B cell (primary cell): Measurements from ENCODE around the gene CLDN7. TPM values are rescaled to one million over a fixed set of nuclear protein-coding genes. Genes with fewer than 3 reads are reported as not detected.

Source experiments
- ATAC-seq: fragments of 200-7000 bp; cut with Tn5 transposase; one replicate; pipeline ENCODE4 v1.10.0; 2021; ENCODE audit warnings: low read depth, mild to moderate bottlenecking, moderate number of reproducible peaks, moderate library complexity
- CTCF ChIA-PET: fragments of 350-600 bp; sonication (Branson Sonifier 250); formaldehyde crosslinking; loops from one replicate; lab custom pipeline; 2021; ENCODE audit warnings: antibody characterized with exemption, inconsistent platforms; lab: Charles Lee
- POLR2A ChIA-PET: fragments of 350-600 bp; sonication (Branson Sonifier 250); formaldehyde crosslinking; loops from one replicate; lab custom pipeline; 2021; ENCODE audit warnings: antibody characterized with exemption; lab: Charles Lee
- DNase-seq: peaks from one replicate; pipeline ENCODE4 v3.0.0; 2013
- H2AFZ ChIP-seq: 2 replicates; pipeline ENCODE4 v1.6.1; 2012; ENCODE audit warnings: mild to moderate bottlenecking, low read depth, low read length; ENCODE audit not compliant: insufficient read depth, poor library complexity, severe bottlenecking
- H3K27ac ChIP-seq, 2 donors: 1 replicate in 1 of 2; 2 replicates in 1 of 2; pipeline ENCODE4 v1.5.1; 2012 to 2013; ENCODE audit warnings: low read length in 2 of 2, mild to moderate bottlenecking in 2 of 2, moderate library complexity in 1 of 2
- H3K27me3 ChIP-seq, 4 experiments: fragments of 200-600 bp in 1 of 4; sonication (generic) in 1 of 4; replicated peaks in 1 of 4; 1 replicate in 2 of 4; 2 replicates in 2 of 4; pipeline versions ENCODE4 v1.6.1 to v1.7.0; 2013 to 2016; ENCODE audit warnings: low read length in 3 of 4, mild to moderate bottlenecking in 2 of 4, mixed read lengths in 1 of 4, moderate library complexity in 1 of 4; ENCODE audit not compliant: insufficient read depth in 4 of 4, control insufficient read depth in 3 of 4; ENCODE audit errors: control extremely low read depth in 1 of 4
- H3K36me3 ChIP-seq, 2 experiments: replicated peaks in 1 of 2; 1 replicate in 1 of 2; 2 replicates in 1 of 2; pipeline versions ENCODE4 v1.6.1 to v1.7.1; 2013; ENCODE audit warnings: low read length in 1 of 2; ENCODE audit not compliant: insufficient read depth in 2 of 2, control insufficient read depth in 1 of 2; ENCODE audit errors: control extremely low read depth in 1 of 2, extremely low read depth in 1 of 2
- H3K4me1 ChIP-seq, 2 donors: fragments of 200-600 bp in 1 of 2; sonication (generic) in 1 of 2; 1 replicate in 1 of 2; 2 replicates in 1 of 2; pipeline versions ENCODE4 v1.5.1 to v1.6.1; 2013 to 2017; ENCODE audit warnings: low read length in 2 of 2; ENCODE audit not compliant: control insufficient read depth in 2 of 2, insufficient read depth in 2 of 2
- H3K4me2 ChIP-seq: replicated peaks from 2 replicates; pipeline ENCODE3; 2012; ENCODE audit warnings: mild to moderate bottlenecking, low read depth, low read length; ENCODE audit not compliant: poor library complexity, severe bottlenecking
- H3K4me3 ChIP-seq, 5 experiments: fragments of 200-600 bp in 1 of 5; sonication (generic) in 1 of 5; 1 replicate in 3 of 5; 2 replicates in 2 of 5; pipeline versions ENCODE4 v1.5.1 to v1.7.0; 2011 to 2016; ENCODE audit warnings: low read length in 4 of 5, mild to moderate bottlenecking in 4 of 5, low read depth in 2 of 5, control low read depth in 1 of 5, moderate library complexity in 1 of 5; ENCODE audit not compliant: insufficient read depth in 1 of 5; ENCODE audit errors: control extremely low read depth in 1 of 5, extremely low read depth in 1 of 5
- H3K79me2 ChIP-seq: fragments of 200-600 bp; sonication (generic); one replicate; pipeline ENCODE4 v1.6.0; 2016; ENCODE audit warnings: low read length; ENCODE audit not compliant: control insufficient read depth, insufficient read depth
- H3K9ac ChIP-seq: fragments of 200-600 bp; sonication (generic); 2 replicates; pipeline ENCODE4 v1.6.1; 2017; ENCODE audit warnings: mild to moderate bottlenecking, low read length, moderate library complexity
- H3K9me3 ChIP-seq, 3 donors: one replicate each; pipeline versions ENCODE4 v1.6.1 to v1.7.1; 2013; ENCODE audit warnings: low read length in 2 of 3; ENCODE audit not compliant: control insufficient read depth in 2 of 3, insufficient read depth in 1 of 3; ENCODE audit errors: control extremely low read depth in 1 of 3
- H4K20me1 ChIP-seq: 2 replicates; pipeline ENCODE4 v1.6.0; 2012; ENCODE audit warnings: mild to moderate bottlenecking, low read length; ENCODE audit not compliant: insufficient read depth, control insufficient read depth, poor library complexity, severe bottlenecking
- H3K27ac Mint-ChIP-seq: one replicate; pipeline ENCODE4 v1.8.0; 2021; ENCODE audit warnings: mixed read lengths
- H3K27me3 Mint-ChIP-seq: one replicate; pipeline ENCODE4 v1.8.0; 2021; ENCODE audit warnings: mixed read lengths
- H3K4me1 Mint-ChIP-seq: one replicate; pipeline ENCODE4 v1.8.0; 2021; ENCODE audit warnings: mixed read lengths
- H3K4me3 Mint-ChIP-seq: one replicate; pipeline ENCODE4 v1.8.0; 2021; ENCODE audit warnings: mixed read lengths
- H3K9me3 Mint-ChIP-seq: one replicate; pipeline ENCODE4 v1.8.0; 2022; ENCODE audit warnings: mixed read lengths; ENCODE audit not compliant: insufficient read depth
- CTCF ChIP-seq: fragments of 200-600 bp; IDR thresholded peaks from one replicate; pipeline ENCODE4 v1.8.0; 2022; ENCODE audit warnings: antibody characterized with exemption, mild to moderate bottlenecking
- EZH2 ChIP-seq: IDR thresholded peaks from 2 replicates; pipeline ENCODE4 v1.6.1; 2012; ENCODE audit warnings: borderline replicate concordance, low read depth, mild to moderate bottlenecking, moderate library complexity, low read length; ENCODE audit not compliant: insufficient read depth, poor library complexity, severe bottlenecking
- WGBS: methylation state at CpG from one replicate; pipeline ENCODE4 v1.1.5; 2013; ENCODE audit warnings: missing lambda C conversion rate; ENCODE audit not compliant: insufficient coverage; 5-methylcytosine and 5-hydroxymethylcytosine counted together
- intact Hi-C: fragments of 100-400 bp; cut with micrococcal nuclease; formaldehyde crosslinking; loops from one replicate; pipeline ENCODE4 v1.10.0; 2022
- polyA plus RNA-seq: library from polyadenylated mRNA; depleted of rRNA; stranded (reverse); fragments of >200 nt; gene quantifications from 2 replicates; pipeline ENCODE4 v1.2.3, GENCODE V29; 2012
- total RNA-seq, 2 donors: library from RNA; stranded (reverse); fragments of 120-200 nt in 1 of 2; gene quantifications; 1 replicate in 1 of 2; 2 replicates in 1 of 2; pipeline versions ENCODE4 v1.2.3 to v1.2.4, GENCODE V29; 2013 to 2022

CLDN7 gene
- total and polyA plus RNA-seq, 2 donors (not counting 1 experiment from before 2014, with no cell fraction given) = 1.2 to 5.8 TPM

- ATAC-seq (no peak), DNase-seq (no peak)
- POLR2A ChIA-PET = interaction anchor here (2.1 to 9.1 kb wide), 2 partner anchors 16 to 30 kb away, joined by 7 to 157 read pairs; partner anchors contain the start of genes CTDNEP1, DVL2, ELP5 and GABARAP
- Histone ChIP-seq H3K79me2 (peaks cover 7% of the 10 kb centered on the region), H3K4me2 (peak overlapping the region; percentile 94), H4K20me1 (no peaks in the 10 kb centered on the region), H2AFZ (no peak overlapping the region), H3K36me3 (peaks cover 0 to 37% of the 10 kb centered on the region in 2 experiments), H3K27ac (no peak overlapping the region), H3K27me3 (no peaks in the 10 kb centered on the region), H3K4me1 (peaks cover 18 to 40% of the 10 kb centered on the region in 2 donors), H3K4me3 (no peak overlapping the region), H3K9me3 (no peaks in the 10 kb centered on the region), H3K9ac (no peak overlapping the region)
- Mint-ChIP-seq H3K9me3 (no peaks in the 10 kb centered on the region), H3K27me3 (no peaks in the 10 kb centered on the region), H3K27ac (peak overlapping the region; percentile 93), H3K4me3 (peak overlapping the region; percentile 97), H3K4me1 (peaks cover 38% of the 10 kb centered on the region)
- WGBS = 89% methylated on average over 9 of the region's 10 CpGs
- TF ChIP-seq CTCF = no peak
- no peak for TF ChIP-seq EZH2
- intact Hi-C loops = loop anchor here (1.0 to 2.0 kb wide), 2 partner anchors 59 to 75 kb away; no protein-coding TSS in a partner anchor
- CTCF ChIA-PET = interaction anchor here (0.9 to 3.8 kb wide), 15 partner anchors 8 to 216 kb away, joined by 3 to 47 read pairs (median 5); partner anchors contain the start of genes ACAP1, DVL2, GABARAP and PHF23
These were observed 40.8 kb downstream of the CLDN7 start for GRCh38 chr17:7221278-7222092.
